Right lobe of liver (tissue), 4 donors: Measurements from ENCODE around the gene FGFR4.

Experiments used
- CTCF ChIP-seq, 4 donors: fragments of 200-600 bp in 3 of 4; fragments of 450-650 bp in 1 of 4; IDR thresholded peaks; one replicate each; pipeline versions ENCODE4 v1.5.1 to v1.8.0; 2016 to 2022; ENCODE audit warnings: antibody characterized with exemption in 4 of 4, mild to moderate bottlenecking in 2 of 4
- POLR2A ChIP-seq: fragments of 450-650 bp; IDR thresholded peaks from one replicate; pipeline ENCODE4 v1.6.1; 2017; ENCODE audit warnings: antibody characterized with exemption, mild to moderate bottlenecking
- donor health status: DM: no; HTN: no; CAD: no.
- donor health status: DM: no; HTN: no; CAD: no.
- donor health status: DM: no; HTN: yes; CAD: no.

- TF ChIP-seq CTCF (IDR thresholded peaks at IDR 0.05) (no peak), POLR2A (no peak)
These were observed 12.8 kb downstream of the FGFR4 start for GRCh38 chr5:177099422-177100093.
